Peyer's patch (tissue), 4 donors: ENCODE results near the gene COL6A3.

Source experiments
- POLR2A ChIP-seq, 2 donors: fragments of 450-650 bp; IDR thresholded peaks; one replicate each; pipeline ENCODE4 v1.5.1; 2017; ENCODE audit warnings: antibody characterized with exemption in 2 of 2, mild to moderate bottlenecking in 2 of 2, moderate library complexity in 2 of 2
- TF ChIP-seq, protein P1 (sequence below), 6 experiments: fragments of 450-650 bp in 4 of 6; fragments of 200-600 bp in 2 of 6; sonication (generic) in 1 of 6; IDR thresholded peaks; one replicate each; pipeline ENCODE4 v1.5.1; 2017 to 2019; ENCODE audit warnings: antibody characterized with exemption in 6 of 6, mild to moderate bottlenecking in 3 of 6, moderate library complexity in 1 of 6

DNA sequence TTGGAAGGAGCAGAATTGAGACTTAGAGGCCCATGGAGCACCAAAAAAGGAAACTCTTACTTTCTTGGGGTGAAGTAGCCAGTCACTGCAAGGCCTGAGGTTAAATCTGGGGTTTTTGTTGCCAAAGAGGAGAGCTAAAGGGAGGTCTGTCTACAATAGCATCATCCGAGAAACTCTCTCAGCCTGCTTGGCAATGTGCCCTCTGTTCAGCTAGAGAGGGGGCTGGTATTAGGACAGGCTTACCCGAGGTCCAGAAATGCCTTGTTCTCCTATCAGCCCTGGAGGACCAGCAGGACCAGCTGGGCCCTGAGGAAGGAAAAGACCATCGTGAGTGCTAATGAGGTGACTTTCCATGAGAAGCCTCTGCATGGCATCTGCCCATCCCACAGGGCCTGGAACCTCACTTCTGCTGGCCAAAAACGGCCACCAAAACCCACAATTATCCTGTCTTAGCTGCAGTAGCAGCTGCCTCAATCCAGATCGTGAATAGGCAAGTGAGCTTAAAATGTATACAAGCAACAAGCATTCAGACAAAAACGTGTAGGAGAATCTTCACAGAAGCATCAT is 61.6 kb downstream of the COL6A3 start:
- TF ChIP-seq, protein P1, sequence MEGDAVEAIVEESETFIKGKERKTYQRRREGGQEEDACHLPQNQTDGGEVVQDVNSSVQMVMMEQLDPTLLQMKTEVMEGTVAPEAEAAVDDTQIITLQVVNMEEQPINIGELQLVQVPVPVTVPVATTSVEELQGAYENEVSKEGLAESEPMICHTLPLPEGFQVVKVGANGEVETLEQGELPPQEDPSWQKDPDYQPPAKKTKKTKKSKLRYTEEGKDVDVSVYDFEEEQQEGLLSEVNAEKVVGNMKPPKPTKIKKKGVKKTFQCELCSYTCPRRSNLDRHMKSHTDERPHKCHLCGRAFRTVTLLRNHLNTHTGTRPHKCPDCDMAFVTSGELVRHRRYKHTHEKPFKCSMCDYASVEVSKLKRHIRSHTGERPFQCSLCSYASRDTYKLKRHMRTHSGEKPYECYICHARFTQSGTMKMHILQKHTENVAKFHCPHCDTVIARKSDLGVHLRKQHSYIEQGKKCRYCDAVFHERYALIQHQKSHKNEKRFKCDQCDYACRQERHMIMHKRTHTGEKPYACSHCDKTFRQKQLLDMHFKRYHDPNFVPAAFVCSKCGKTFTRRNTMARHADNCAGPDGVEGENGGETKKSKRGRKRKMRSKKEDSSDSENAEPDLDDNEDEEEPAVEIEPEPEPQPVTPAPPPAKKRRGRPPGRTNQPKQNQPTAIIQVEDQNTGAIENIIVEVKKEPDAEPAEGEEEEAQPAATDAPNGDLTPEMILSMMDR (IDR thresholded peaks at IDR 0.05) = no peak
- TF ChIP-seq POLR2A (IDR thresholded peaks at IDR 0.05) = no peak
